ENCODE measurements around the gene RYR3.

The RYR3 gene

DNA sequence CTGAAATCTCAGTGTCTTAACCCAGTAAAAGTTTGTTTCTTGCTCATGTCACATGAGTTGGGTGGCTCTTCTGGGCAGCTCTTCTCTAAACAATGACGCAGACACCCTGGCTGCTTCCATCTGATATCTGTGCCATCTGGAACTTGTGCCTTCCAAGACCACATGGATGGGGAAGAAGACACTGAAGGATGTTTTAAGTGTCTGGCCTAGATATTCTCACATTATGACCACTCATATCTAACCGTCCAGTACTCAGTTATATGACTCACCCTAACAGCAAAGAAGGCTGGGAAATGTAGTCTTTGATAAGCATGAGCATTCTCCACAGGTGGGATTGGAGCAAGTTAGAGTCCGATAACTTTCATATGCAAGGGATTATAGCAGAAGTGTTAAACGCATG lies 66.4 kb downstream of the RYR3 start:
- no peak for DNase-seq (ENCODE audit: low read depth)
- H3K4me3 ChIP-seq (ENCODE audit: low read depth, low read length), result no peak overlapping the region

DNA sequence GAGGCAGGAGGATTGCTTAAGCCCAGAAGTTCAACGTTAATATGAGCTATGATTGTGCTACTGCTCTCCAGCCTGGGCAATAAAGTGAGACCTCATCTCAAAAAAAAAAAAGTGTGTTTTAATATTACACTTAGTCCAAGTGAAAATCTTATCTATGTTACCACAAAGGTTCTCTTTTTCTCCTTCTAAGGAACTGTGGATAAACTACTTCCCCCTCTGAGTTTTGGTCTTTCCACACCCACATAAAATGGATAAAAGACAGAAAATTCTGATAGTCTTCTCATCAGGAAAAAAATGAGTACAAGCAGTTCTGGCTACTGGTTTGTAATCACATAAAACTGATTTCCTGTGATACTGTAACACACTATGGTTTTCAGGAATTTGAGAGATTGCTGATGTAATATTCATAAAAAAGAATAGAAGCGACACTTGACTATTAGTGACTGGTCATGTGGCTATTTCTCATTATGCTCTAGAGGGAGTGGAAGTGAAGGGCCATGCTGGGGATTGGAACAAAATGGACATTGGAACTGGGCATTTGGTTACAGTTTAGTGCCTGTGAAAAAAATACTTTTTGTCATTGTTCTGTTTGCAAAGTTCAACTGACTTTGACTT lies 68.2 kb downstream of the RYR3 start:
- no peak for DNase-seq (ENCODE audit: low read depth)
- H3K4me3 ChIP-seq (ENCODE audit: low read depth, low read length), result no peak overlapping the region

DNA sequence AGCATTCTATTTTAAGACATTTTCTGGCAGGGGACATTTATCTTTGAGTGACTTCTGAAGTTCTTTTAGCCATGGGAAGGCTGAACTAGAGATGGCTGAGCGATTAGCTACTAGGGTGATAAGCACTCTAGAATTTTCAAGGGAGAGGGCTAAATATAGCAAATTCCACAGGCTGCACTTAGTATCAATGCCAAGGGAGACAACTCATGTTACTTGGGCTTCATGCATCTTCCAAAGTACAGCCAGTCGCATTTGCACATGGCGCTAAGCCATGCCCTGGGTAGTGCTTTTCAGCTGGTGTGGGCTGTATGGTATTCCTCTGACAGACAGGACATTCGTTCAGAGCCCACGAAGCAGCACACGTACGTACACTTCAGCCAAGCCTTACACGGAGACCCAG lies 69.6 kb downstream of the RYR3 start:
- no peak overlapping the region for H3K4me3 ChIP-seq (ENCODE audit: low read depth, low read length)
- no peak for DNase-seq (ENCODE audit: low read depth)

DNA sequence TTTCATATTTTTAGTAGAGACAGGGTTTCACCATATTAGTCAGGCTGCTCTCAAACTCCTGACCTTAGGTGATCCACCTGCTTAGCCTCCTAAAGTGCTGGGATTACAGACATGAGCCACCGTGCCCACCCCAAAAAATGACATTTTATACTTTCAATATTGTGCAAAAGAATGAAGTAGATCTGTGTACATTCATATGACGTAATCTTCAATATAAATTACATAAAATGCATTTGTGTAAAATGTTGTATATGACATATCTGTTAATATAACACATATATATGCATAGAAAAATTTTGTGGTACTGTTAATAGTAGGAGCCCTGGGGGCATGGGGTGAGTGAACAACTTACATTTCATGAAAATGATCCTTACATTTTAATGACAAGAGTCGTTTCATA lies 71.7 kb downstream of the RYR3 start:
- DNase-seq (ENCODE audit: low read depth), result no peak
- no peak overlapping the region for H3K4me3 ChIP-seq (ENCODE audit: low read depth, low read length)

DNA sequence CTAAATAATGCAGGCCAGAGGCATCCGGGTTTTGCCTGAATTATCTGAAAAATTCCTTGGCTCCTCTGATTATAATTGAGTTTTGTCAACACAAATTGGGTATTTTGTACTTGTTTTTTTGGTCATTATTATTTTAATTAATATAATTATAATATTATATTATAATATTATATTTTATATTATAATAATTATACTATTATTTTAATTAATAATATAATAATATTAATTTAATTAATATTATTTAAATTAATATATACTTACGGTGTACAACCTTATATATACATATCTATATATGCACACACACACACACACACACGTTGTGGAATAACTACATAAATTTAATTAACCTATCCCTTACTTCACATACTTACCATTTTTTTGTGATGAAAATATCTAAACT lies 73.5 kb downstream of the RYR3 start:
- H3K4me3 ChIP-seq (ENCODE audit: low read depth, low read length), result no peak overlapping the region
- no peak for DNase-seq (ENCODE audit: low read depth)

DNA sequence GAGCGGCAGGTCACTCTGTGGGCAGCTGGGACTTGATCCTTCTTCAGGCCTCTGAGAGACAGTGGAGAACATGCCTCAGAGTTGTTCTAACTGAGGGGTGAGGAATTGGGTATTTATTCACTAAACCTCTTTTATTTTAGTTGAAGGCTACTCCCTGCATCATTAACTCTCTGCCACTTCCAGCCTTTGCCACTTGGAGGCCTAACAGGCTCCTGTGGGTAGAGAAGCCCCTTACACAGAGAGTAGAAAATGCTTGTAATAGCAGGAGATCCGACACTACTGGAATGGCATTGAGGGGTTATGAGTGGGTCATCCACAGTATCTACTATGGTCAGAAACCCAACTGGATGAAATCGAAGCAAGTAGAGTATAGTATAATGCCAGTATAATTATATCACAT lies 81.7 kb downstream of the RYR3 start:
- DNase-seq (ENCODE audit: low read depth), result no peak
- H3K4me3 ChIP-seq (ENCODE audit: low read depth, low read length), result no peak overlapping the region

DNA sequence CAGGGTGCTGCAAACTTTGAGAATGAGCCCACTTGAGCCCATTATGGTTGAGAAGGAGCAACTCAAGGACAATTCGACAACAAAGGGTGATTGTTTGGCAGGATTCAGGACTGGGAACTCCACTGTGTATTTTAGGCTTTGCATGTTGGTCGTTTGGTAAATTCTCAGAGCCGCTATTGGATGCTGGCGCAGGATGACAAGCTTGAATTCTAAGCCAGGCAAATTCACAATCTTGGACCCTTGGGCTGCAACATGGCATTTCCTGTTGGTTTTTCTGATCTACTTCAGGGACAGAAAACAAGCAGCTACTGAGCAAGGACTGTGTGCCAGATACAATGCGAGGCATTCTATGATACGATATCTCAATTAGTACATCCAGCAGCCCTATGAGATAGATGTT lies 82.8 kb downstream of the RYR3 start:
- H3K4me3 ChIP-seq (ENCODE audit: low read depth, low read length), result no peak overlapping the region
- no peak for DNase-seq (ENCODE audit: low read depth)

DNA sequence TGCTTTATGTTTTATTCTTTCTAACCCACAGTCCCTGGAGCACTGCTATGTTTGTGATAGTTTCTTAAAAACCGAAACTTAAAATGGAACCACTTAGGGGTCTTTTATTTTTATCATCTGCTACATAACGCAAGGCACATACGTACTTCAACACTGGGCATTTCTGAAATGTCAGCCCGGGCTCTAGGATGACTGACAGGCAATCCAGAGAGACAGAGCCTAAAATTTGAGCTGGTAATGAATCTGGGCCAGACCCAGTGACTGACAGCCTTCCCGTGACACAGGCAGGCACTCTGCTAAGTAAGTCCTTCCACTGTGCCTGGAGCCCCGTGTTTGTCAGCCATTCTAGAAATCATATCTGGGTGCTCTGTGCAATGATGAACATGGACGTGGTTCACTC lies 84.6 kb downstream of the RYR3 start:
- no peak for DNase-seq (ENCODE audit: low read depth)
- H3K4me3 ChIP-seq (ENCODE audit: low read depth, low read length), result no peak overlapping the region

DNA sequence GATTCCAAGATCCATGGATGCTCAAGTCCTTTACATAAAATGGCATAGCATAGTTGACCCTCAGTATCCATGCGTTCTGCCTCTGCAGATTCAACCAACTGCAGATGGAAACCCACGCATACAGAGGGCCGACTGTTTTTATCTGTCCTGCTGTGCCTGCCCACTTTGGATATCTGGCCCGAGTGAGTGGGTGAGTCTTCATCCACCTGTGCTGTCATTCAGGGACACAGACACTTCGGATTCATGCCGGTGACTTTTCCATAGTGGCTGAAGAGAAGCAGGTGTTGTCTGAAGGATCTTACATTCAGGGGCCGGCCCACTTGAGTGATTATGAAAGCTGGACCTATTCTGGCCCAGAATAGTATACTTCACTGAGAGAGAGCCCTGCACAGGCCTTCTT lies 85.1 kb downstream of the RYR3 start:
- no peak for DNase-seq (ENCODE audit: low read depth)

DNA sequence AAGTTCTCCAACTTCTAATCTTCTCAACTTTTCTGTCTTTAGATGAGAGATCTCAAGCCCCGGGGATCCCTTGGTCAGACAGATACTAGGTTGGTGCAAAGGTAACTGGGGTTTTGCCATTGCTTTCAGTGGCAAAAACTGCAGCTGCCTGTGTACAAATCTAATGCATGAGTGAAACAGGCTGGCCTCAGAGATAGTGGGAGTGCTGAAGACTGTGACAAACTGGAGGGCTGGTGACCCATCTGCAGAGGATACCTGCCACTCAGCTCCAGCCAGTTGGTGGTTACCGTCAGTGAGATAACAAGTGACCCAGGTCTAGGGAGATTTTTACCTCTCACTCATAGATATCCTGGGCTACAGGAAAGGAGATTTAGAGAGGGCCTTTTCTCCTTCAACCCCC lies 85.7 kb downstream of the RYR3 start:
- no peak overlapping the region for H3K4me3 ChIP-seq (ENCODE audit: low read depth, low read length)
- no peak for DNase-seq (ENCODE audit: low read depth)

More for the DNA sequence above, 85.1 kb downstream of the RYR3 start:
- H3K4me3 ChIP-seq (ENCODE audit: low read depth, low read length), result no peak overlapping the region

DNA sequence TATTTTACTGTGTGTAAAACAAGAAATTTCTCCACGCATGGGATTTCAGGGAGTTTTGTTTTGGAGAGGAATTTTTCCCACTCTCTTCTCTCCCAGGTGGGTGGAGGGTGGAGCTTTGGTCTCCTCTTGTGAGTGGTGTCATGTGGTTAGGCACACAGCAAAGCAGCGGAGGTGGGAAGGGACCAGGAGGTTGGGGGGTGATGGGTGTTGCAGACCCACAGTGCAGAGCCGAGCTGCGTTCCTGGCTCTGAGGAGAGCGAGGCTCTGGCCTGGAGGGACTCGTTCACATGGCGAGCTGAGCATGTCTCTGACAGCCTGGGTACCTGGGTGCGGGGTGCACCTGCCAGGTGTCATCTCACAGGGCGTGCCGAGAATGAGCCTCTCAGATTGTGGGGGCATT lies 87.8 kb downstream of the RYR3 start:
- DNase-seq (ENCODE audit: low read depth), result no peak
- H3K4me3 ChIP-seq (ENCODE audit: low read depth, low read length), result no peak overlapping the region

DNA sequence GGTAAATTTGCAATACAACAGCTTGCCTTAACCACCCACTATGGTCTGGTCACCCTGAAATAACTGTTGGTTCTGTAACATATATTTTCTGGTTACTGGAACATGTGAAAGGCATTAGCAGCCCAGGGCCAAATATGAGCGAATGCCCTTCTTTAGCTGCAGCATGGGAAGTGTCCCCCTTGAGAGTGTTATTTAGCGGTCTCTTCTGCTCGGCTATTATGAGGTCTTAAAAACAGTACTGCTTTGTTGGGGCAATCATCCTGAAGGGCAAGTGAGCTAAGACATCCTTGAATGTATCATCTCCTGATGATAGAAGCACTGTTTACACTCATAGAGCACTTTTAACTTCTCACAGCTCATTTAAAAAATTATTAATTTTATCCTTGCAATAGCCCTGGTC lies 90.2 kb downstream of the RYR3 start:
- no peak for DNase-seq (ENCODE audit: low read depth)

DNA sequence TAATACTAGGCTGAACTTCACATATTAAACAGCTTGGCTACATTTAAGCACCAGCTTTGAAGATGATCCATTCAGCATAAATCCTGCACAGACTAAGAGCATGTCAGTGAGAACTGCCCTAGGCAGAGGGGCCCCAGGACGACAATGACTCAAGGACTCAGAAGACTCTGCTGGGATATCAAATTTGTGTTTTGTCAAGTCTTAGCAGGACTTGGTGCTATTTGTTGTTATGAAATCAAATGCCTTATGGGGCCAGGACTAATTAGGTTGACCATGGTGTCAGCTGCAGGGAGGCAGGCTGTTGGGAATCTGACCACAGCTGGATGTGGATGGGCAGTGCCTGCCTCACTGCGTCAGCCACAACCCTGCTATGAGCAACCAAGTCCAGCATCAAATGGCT lies 91.8 kb downstream of the RYR3 start:
- no peak for DNase-seq (ENCODE audit: low read depth)
- H3K4me3 ChIP-seq (ENCODE audit: low read depth, low read length), result no peak overlapping the region

More for the DNA sequence above, 90.2 kb downstream of the RYR3 start:
- H3K4me3 ChIP-seq (ENCODE audit: low read depth, low read length), result no peak overlapping the region

DNA sequence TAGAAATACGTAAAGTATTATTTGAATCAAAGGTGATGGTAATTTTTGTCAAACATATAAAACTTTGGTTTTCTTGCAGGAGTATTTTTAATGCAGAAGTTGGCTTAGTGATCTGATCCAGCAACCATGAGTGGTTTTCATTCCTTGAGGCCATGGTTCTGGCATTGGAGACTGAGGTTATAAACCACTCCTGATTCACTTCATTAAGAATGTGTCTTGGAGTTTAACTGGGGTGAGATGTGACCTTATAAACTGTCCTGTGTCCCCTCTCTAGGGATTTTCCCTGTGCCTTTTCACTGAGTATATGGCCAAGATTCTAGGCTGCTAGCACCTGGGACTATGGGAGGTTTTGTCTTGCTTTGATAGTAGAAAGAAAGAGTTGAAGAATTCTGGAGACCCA lies 94.3 kb downstream of the RYR3 start:
- no peak overlapping the region for H3K4me3 ChIP-seq (ENCODE audit: low read depth, low read length)
- no peak for DNase-seq (ENCODE audit: low read depth)

DNA sequence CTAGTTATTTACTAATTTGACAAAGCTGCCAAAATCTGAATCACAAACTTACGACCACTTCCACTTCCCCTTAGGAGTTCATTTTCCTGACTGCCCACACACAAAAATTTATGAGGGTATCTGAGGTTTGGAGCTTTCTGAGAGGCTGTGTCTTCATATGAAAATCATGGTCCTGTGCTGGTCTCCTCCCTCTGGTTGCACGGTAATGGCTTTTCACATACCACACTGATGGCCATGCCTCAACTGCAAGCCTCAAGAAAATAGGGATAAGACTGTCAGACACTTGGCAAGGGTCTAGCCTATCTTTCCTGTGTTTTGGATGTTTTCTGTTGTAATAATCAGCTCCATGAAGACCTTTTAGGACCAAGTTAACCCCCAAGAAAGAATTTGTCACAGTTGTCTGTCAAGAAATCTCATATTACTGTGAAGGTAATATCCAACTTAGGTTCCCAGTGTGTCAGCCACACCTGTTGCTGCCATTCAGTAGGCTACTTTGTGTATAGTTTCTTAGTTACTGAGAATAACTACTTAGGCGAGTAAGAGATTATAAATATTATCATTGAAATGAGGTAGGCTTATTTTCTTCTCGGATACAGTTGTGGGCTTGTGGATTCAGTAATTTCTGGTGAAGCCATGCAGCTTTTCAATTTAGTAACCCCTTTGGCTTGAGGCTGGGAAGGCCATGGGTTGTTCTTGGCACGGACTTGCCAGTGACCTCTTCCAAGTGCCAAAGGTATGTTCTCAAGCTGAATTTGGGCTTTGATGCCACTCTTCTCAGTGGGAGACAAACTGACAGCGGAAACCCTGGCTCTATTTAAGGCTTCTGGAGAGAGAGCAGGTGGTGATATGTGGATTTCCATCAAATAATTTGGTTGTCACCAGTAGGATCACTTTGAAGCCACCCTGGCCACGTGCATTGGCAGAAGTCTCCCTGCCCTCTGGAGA lies 101.1 kb downstream of the RYR3 start:
- no peak overlapping the region for H3K4me3 ChIP-seq (ENCODE audit: low read depth, low read length)
- DNase-seq (ENCODE audit: low read depth), result no peak

DNA sequence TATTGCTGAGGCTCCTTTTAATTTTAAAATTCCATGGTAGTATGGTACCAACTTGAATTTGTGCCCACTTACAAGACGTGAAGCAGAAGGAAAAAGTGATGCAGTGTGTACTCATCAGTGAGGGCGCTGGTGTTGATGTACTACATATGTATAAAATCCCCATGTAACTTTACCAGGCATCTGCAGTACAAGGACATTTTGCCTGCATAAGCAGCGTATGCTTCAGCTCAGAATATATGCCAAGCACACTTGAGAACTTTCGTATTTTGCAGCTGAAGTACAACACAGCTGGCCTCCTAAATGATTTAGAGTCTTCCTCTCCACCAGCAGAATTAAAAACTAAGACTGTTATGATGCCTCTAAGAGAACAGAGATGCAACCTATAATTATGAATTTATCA lies 108.9 kb downstream of the RYR3 start:
- H3K4me3 ChIP-seq (ENCODE audit: low read depth, low read length), result no peak overlapping the region
- DNase-seq (ENCODE audit: low read depth), result no peak

DNA sequence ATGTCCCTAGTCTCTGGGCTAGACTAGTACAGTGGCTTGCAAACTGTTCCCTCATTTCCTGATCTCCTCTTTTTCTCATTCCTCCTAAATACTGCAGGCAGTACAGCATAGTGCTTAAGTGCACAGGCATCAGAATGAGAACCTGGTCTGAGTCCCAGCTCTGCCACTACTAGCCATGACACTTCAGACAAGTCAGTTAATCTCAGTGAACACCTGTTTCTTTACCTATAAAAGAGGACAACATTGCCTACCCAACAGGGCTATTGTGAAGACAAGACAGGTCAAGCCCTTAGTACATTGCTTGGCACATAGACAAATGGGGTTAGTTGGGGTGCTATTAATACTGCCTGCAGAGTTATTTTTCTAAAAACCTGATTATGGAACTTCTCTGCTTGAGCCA lies 113.3 kb downstream of the RYR3 start:
- H3K4me3 ChIP-seq (ENCODE audit: low read depth, low read length), result no peak overlapping the region
- no peak for DNase-seq (ENCODE audit: low read depth)

DNA sequence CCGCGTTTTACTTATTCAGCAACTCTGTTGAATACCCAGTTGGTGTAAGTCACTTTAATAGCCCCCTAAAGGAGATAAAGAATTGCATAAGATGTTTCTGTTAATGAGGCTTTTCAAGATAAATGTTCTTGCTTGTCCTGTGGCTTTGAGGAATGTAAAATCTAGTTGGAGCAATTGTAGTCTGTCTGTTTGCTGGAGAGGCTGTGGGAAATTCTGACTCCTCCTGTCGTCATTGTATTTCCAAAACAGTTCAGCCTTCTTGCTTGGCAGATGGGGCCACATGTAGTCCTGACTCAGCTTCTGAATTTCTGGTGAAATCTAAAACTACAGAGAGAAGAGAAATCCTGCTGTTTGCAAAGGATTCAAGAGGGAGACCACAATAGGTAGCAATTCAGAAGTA lies 114.4 kb downstream of the RYR3 start:
- no peak overlapping the region for H3K4me3 ChIP-seq (ENCODE audit: low read depth, low read length)
- DNase-seq (ENCODE audit: low read depth), result no peak

DNA sequence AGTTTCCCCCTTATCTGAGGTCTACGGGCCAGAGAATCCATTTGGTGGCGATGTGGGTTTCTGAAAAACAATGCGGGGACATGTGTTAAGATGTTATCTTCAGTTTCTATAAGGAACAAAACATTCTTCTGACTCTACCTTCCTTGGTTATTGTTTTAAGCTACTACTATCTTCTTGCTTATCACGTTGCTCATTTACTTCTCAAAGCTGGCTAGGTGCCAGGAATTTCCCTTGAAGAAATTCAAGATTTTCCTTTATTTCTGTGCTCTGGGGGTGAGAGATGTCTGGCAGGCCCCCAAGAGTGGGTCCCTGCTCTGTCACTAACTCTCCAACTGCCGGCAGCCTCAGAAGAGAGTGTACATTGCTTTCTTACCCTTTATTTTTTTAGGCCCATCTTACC lies 119.8 kb downstream of the RYR3 start:
- no peak for DNase-seq (ENCODE audit: low read depth)
- H3K4me3 ChIP-seq (ENCODE audit: low read depth, low read length), result no peak overlapping the region

DNA sequence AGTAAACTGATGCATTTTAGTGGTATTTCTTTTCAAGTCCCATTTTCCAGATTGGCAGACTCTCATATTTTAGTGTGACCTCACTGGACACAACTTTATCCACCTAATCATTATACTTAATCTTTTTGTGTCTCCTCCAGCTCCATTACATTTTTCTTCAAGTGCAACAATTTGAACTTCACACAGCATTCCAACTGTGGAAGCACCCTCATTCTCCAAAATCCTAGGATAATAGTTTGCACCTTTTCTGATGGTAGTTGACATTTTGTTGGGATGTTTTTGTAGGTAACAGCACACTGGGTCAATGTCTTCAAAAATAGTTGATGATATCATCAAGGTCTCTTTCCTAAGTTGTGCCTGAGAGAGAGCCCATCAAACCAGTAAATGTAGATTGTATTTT lies 123.1 kb downstream of the RYR3 start:
- no peak overlapping the region for H3K4me3 ChIP-seq (ENCODE audit: low read depth, low read length)
- no peak for DNase-seq (ENCODE audit: low read depth)

DNA sequence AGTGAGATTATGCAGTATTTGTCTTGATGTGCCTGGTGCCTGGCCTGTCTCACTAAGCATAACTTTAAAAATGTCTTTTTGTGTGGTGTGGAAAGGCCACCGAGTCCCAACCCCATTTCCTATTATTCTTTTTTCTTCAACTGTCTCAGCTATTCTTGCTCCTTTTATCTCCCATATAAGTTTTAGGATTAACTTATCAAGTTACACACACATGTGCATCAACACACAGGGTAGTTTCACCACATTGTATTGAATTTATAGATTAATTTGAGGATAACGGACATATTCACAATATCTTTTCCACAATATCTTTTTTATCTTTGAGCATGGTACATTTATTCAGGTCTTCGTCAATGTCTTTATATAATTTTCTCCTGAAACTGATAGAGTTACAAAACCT lies 127.6 kb downstream of the RYR3 start:
- no peak overlapping the region for H3K4me3 ChIP-seq (ENCODE audit: low read depth, low read length)
- DNase-seq (ENCODE audit: low read depth), result no peak

Data from skeletal muscle cell (primary cell).